Adrenal gland (tissue), 12 donors: ENCODE results near the gene CRACR2B. TPM values are rescaled to one million over a fixed set of nuclear protein-coding genes. Genes with fewer than 3 reads are reported as not detected.

Source experiments
- DNase-seq, 7 donors: peaks; one replicate each; pipeline ENCODE4 v3.0.0-alpha.2; 2019 to 2020
- H3K27ac ChIP-seq, 5 donors: fragments of 200-600 bp; sonication (generic) in 4 of 5; 1 replicate in 3 of 5; 2 replicates in 2 of 5; pipeline versions ENCODE4 v1.5.1 to v1.8.0; 2016 to 2020; ENCODE audit warnings: mild to moderate bottlenecking in 1 of 5
- H3K27me3 ChIP-seq: fragments of 200-600 bp; 2 replicates; pipeline ENCODE4 v1.8.0; 2021
- H3K36me3 ChIP-seq, 2 donors: fragments of 200-600 bp; replicated peaks in 1 of 2; 1 replicate in 1 of 2; 2 replicates in 1 of 2; pipeline versions ENCODE4 v1.5.1 to v1.8.0; 2018 to 2022
- H3K4me1 ChIP-seq, 2 donors: fragments of 200-600 bp; replicated peaks in 1 of 2; 1 replicate in 1 of 2; 2 replicates in 1 of 2; pipeline versions ENCODE4 v1.5.1 to v1.8.0; 2018 to 2021
- H3K4me3 ChIP-seq, 4 donors: fragments of 200-600 bp; sonication (generic) in 3 of 4; one replicate each; pipeline ENCODE4 v1.5.1; 2016 to 2018
- H3K9me3 ChIP-seq, 3 donors: fragments of 200-600 bp; sonication (generic) in 1 of 3; replicated peaks in 1 of 3; 1 replicate in 2 of 3; 2 replicates in 1 of 3; pipeline versions ENCODE4 v1.5.1 to v1.8.0; 2016 to 2021
- CTCF ChIP-seq, 6 experiments: fragments of 450-650 bp in 4 of 6; fragments of 200-600 bp in 2 of 6; sonication (generic) in 1 of 6; IDR thresholded peaks; 1 replicate in 5 of 6; 2 replicates in 1 of 6; pipeline versions ENCODE4 v1.5.1 to v1.8.0; 2016 to 2021; ENCODE audit warnings: antibody characterized with exemption in 6 of 6, mild to moderate bottlenecking in 2 of 6, moderate library complexity in 1 of 6
- POLR2A ChIP-seq, 2 donors: fragments of 450-650 bp; IDR thresholded peaks; one replicate each; pipeline ENCODE4 v1.6.1; 2017; ENCODE audit warnings: antibody characterized with exemption in 2 of 2, mild to moderate bottlenecking in 2 of 2, moderate library complexity in 1 of 2
- WGBS, 4 donors: extraction: QIAGEN DNeasy Blood & Tissue Kit in 2 of 4; methylation state at CpG; one replicate each; pipeline versions ENCODE4 v1.1.5 to v1.1.7; 2013 to 2017; 5-methylcytosine and 5-hydroxymethylcytosine counted together
- intact Hi-C, 2 donors: fragments of 100-400 bp; cut with DNase I; formaldehyde crosslinking; loops; one replicate each; pipeline versions ENCODE4 v1.14.1 to v1.15.0; 2022 to 2023
- polyA plus RNA-seq, 3 donors: library from polyadenylated mRNA; stranded (reverse); fragments of 200-250 nt in 2 of 3; fragments of 350-450 nt in 1 of 3; fragmentation: Illumina TruSeq in 1 of 3; extraction: RNeasy Lipid Tissue Mini Kit (QIAGEN cat#74804) in 1 of 3; gene quantifications; one replicate each; pipeline ENCODE4 v1.2.3, GENCODE V29; 2013 to 2014
- total RNA-seq, 9 donors: library from RNA; depleted of rRNA in 4 of 9; stranded (reverse); fragments of >200 nt in 4 of 9; fragments of 120-200 nt in 1 of 9; fragmentation: NEBNext Ultra II Directional in 1 of 9; extraction: Animal tissue kit (Norgen Biotek cat#: 25700) in 1 of 9; gene quantifications; one replicate each; pipeline versions ENCODE4 v1.1.0 to v1.2.4, GENCODE V29; 2013 to 2023
- donor health status: healthy with polysubstance abuse.
- donor health status: Bipolar disorder and iron deficiency.
- donor health status: DM: yes; HTN: yes; CAD: no.
- donor health status: DM: no; HTN: no; CAD: no.
- donor health status: DM: no; HTN: no; CAD: no.
- donor health status: DM: yes; HTN: yes; CAD: no.

Gene CRACR2B
- total and polyA plus RNA-seq, 12 donors, result 1.0 to 91.3 (median 15.6) TPM

GRCh38 chr11:811446-812245 lies 16.1 kb upstream of the CRACR2B start:
- intact Hi-C loops, result no loop called here
- H3K4me3 ChIP-seq, result no peak overlapping the region
- WGBS, 4 donors, result 59 to 79% (median 69%) methylated on average over 10 to 14 of the region's 14 CpGs
- TF ChIP-seq POLR2A (IDR thresholded peaks at IDR 0.05) (no peak), CTCF (IDR thresholded peaks at IDR 0.05) (no peak)
- H3K36me3 ChIP-seq, result peaks cover 0 to 26% of the 10 kb centered on the region in 2 donors
- H3K4me1 ChIP-seq, result peaks cover 20 to 27% of the 10 kb centered on the region in 2 donors
- H3K9me3 ChIP-seq, result no peaks in the 10 kb centered on the region
- no peak for DNase-seq
- H3K27ac ChIP-seq, result peak overlapping the region in 2 of 5 donors; percentile 58 to 98
- H3K27me3 ChIP-seq, result no peaks in the 10 kb centered on the region

- WGBS, 4 donors, result 63 to 89% (median 80%) methylated on average over 3 of the region's 3 CpGs
- no peak for DNase-seq
- no peak overlapping the region for H3K4me3 ChIP-seq
- no peaks in the 10 kb centered on the region for H3K27me3 ChIP-seq
- peaks cover 20 to 27% of the 10 kb centered on the region in 2 donors for H3K4me1 ChIP-seq
- TF ChIP-seq CTCF (IDR thresholded peaks at IDR 0.05) (no peak), POLR2A (IDR thresholded peaks at IDR 0.05) (no peak)
- intact Hi-C loops, result no loop called here
- H3K9me3 ChIP-seq, result no peaks in the 10 kb centered on the region
- H3K27ac ChIP-seq, result no peak overlapping the region
- peaks cover 0 to 26% of the 10 kb centered on the region in 2 donors for H3K36me3 ChIP-seq
These were observed 15.3 kb upstream of the CRACR2B start for GRCh38 chr11:812390-812789.

GRCh38 chr11:813072-813455 lies 14.7 kb upstream of the CRACR2B start:
- no peaks in the 10 kb centered on the region for H3K27me3 ChIP-seq
- H3K4me1 ChIP-seq, result peaks cover 20 to 27% of the 10 kb centered on the region in 2 donors
- 88 to 91% (median 89%) methylated on average over 6 of the region's 6 CpGs for WGBS, 4 donors

More at GRCh38 chr11:813072-813455, 14.7 kb upstream of the CRACR2B start:
- Histone ChIP-seq H3K4me3 (no peak overlapping the region), H3K27ac (no peak overlapping the region), H3K36me3 (peaks cover 0 to 26% of the 10 kb centered on the region in 2 donors), H3K9me3 (no peaks in the 10 kb centered on the region)
- TF ChIP-seq CTCF (IDR thresholded peaks at IDR 0.05), result no peak
- TF ChIP-seq POLR2A (IDR thresholded peaks at IDR 0.05), result no peak
- intact Hi-C loops, result no loop called here
- DNase-seq, result no peak
